ENCODE results near the gene SLC51B. TPM values are rescaled to one million over a fixed set of nuclear protein-coding genes. Genes with fewer than 3 reads are reported as not detected.

Gene SLC51B
- polyA plus RNA-seq, 1 of the 3 experiments (the other 2 are of a cell fraction) = not detected

GRCh38 chr15:65071381-65071811 lies 26.2 kb downstream of the SLC51B start:
- no peak for DNase-seq
- H3F3A ChIP-seq (replicated peaks; ENCODE audit: insufficient read depth) = peaks cover 1% of the 10 kb centered on the region
- no peaks in the 10 kb centered on the region for H3K9me3 ChIP-seq
- TF ChIP-seq YY1 (IDR thresholded peaks at IDR 0.05; ENCODE audit: low read depth) = no peak
- no peak for TF ChIP-seq EZH2phosphoT487 (IDR thresholded peaks at IDR 0.05; ENCODE audit: borderline replicate concordance, low read depth)
- TF ChIP-seq EP300 (IDR thresholded peaks at IDR 0.05; ENCODE audit: borderline replicate concordance in 1 of 2, low read depth in 1 of 2, low read length in 1 of 2) = no peak
- H2AFZ ChIP-seq (ENCODE audit: low read depth) = no peak overlapping the region
- H3K9me2 ChIP-seq = no peaks in the 10 kb centered on the region
- H3K4me3 ChIP-seq (ENCODE audit: low read depth in 2 of 2, low read length in 1 of 2) = no peak overlapping the region
- no peaks in the 10 kb centered on the region for H3K36me3 ChIP-seq (replicated peaks in 1 of 2; ENCODE audit: control insufficient read depth in 1 of 2, insufficient read depth in 2 of 2, low read length in 1 of 2)
- no peaks in the 10 kb centered on the region for H3K79me2 ChIP-seq (ENCODE audit: insufficient read depth)
- CTCF ChIA-PET = interaction anchor here (3.3 kb wide), 1 partner anchor 17 kb away, joined by 16 read pairs; no protein-coding TSS in a partner anchor
- peaks cover 0 to 12% of the 10 kb centered on the region in 2 experiments; a peak in 1 of 4 replicates for H3K4me1 ChIP-seq (ENCODE audit: control insufficient read depth in 1 of 2, insufficient read depth in 2 of 2, low read depth in 1 of 2, low read length in 1 of 2)
- peaks cover 9% of the 10 kb centered on the region; the same call in 1 of the 2 replicates for H3K27me3 ChIP-seq (ENCODE audit: insufficient read depth)
- POLR2A ChIA-PET = no interaction called here
- H3K4me2 ChIP-seq = no peak overlapping the region
- WGBS (ENCODE audit: low lambda C conversion rate) = 63% methylated on average over 2 of the region's 5 CpGs
- no peak overlapping the region for H3K9ac ChIP-seq
- H4K20me1 ChIP-seq (ENCODE audit: insufficient read depth) = no peaks in the 10 kb centered on the region
- H3K27ac ChIP-seq (ENCODE audit: low read depth in 2 of 2, low read length in 1 of 2) = no peak overlapping the region

- Histone ChIP-seq H3K4me3 (ENCODE audit: low read depth in 2 of 2, low read length in 1 of 2) (no peak overlapping the region), H3K27ac (ENCODE audit: low read depth in 2 of 2, low read length in 1 of 2) (no peak overlapping the region), H3F3A (replicated peaks; ENCODE audit: insufficient read depth) (no peaks in the 10 kb centered on the region), H3K79me2 (ENCODE audit: insufficient read depth) (no peaks in the 10 kb centered on the region), H3K9me2 (no peaks in the 10 kb centered on the region), H3K4me1 (ENCODE audit: control insufficient read depth in 1 of 2, insufficient read depth in 2 of 2, low read depth in 1 of 2, low read length in 1 of 2) (peaks cover 0 to 12% of the 10 kb centered on the region in 2 experiments; a peak in 1 of 4 replicates), H2AFZ (ENCODE audit: low read depth) (no peak overlapping the region), H3K9ac (no peak overlapping the region), H4K20me1 (ENCODE audit: insufficient read depth) (no peaks in the 10 kb centered on the region), H3K36me3 (replicated peaks in 1 of 2; ENCODE audit: control insufficient read depth in 1 of 2, insufficient read depth in 2 of 2, low read length in 1 of 2) (no peaks in the 10 kb centered on the region), H3K9me3 (no peaks in the 10 kb centered on the region), H3K27me3 (ENCODE audit: insufficient read depth) (0 out of 2 replicates have a peak, but pooled peaks cover 3% of the 10 kb centered on the region), H3K4me2 (no peak overlapping the region)
- DNase-seq = no peak
- 100% methylated on average over 1 of the region's 1 CpG for WGBS (ENCODE audit: low lambda C conversion rate)
- no peak for TF ChIP-seq RAD21 (IDR thresholded peaks at IDR 0.05; ENCODE audit: low read length)
- TF ChIP-seq TAF1 (IDR thresholded peaks at IDR 0.05; ENCODE audit: borderline replicate concordance, low read depth, low read length) = no peak
- TF ChIP-seq CTCF (IDR thresholded peaks at IDR 0.05) = no peak
- no peak for TF ChIP-seq YY1 (IDR thresholded peaks at IDR 0.05; ENCODE audit: low read depth)
- TF ChIP-seq MXI1 (IDR thresholded peaks at IDR 0.05; ENCODE audit: low read depth, low read length) = no peak
- no peak for TF ChIP-seq RFX5 (IDR thresholded peaks at IDR 0.05; ENCODE audit: low read length)
- TF ChIP-seq ZBTB33 (IDR thresholded peaks at IDR 0.05; ENCODE audit: borderline replicate concordance, low read depth) = no peak
- no peak for TF ChIP-seq EP300 (IDR thresholded peaks at IDR 0.05; ENCODE audit: borderline replicate concordance in 1 of 2, low read depth in 1 of 2, low read length in 1 of 2)
- no peak for TF ChIP-seq SIN3A (IDR thresholded peaks at IDR 0.05; ENCODE audit: borderline replicate concordance, low read depth, low read length)
- ChIA-PET POLR2A (no interaction called here), CTCF (interaction anchor here (1.3 to 3.3 kb wide), 3 partner anchors 17 to 38 kb away, joined by 7 to 16 read pairs (median 7); no protein-coding TSS in a partner anchor)
Observed at GRCh38 chr15:65072027-65072426, 26.8 kb downstream of the SLC51B start.

Data from SK-N-SH (cell line).